ENCODE data around the gene BCOR.

DNA sequence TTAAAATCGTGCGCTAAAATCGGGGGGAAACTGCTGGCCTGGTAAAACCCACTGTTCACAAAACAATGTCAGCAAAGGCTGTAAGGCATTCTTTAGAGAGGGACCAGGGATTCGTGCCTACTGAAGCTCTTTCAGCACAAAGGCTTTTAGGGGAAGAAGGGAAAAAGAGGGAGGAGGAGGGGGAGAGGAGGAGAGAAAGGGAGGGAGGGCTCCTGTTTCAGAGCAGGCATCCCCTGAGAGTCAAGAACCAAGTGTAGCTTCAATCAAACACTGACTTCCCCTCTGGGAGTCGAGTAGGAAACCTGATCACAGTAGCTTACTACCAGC is 9.5 kb downstream of the BCOR start:
- no peak for TF ChIP-seq CTCF (IDR thresholded peaks at IDR 0.05; ENCODE audit: insufficient read depth, low read length)
- no peak for TF ChIP-seq REST (IDR thresholded peaks at IDR 0.05; ENCODE audit: insufficient replicate concordance, low read depth)
